ELF-1 (cell line): Measurements from ENCODE around the gene EIF5.

Experiments used
- DNase-seq: peaks from one replicate; pipeline ENCODE4 v3.0.0-alpha.2; 2016; ENCODE audit warnings: low read depth, low spot score

EIF5 gene

GRCh38 chr14:103393676-103394626 is 59.9 kb downstream of the EIF5 start:
- no peak for DNase-seq
